ENCODE data around the gene ADRA1B.

Gene ADRA1B

DNA sequence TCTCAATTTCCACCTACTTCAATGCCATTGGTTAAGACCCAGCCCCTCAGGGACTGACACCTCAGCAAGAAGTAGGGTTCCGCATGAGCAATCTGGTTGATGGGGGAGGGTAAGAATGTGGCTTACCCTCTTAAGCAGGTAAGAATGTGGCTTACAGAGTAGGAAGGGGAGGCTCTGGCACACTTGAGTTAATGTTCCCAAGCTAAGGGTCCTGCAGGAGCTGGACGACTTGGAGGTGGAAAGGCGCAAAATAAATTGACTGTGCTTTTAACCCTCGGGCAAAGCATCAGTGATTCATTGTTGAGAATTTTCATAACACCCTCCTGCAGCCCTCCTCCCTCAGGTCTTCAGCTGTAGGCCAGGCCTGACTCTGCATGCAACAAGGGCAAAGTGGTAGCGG lies 24.9 kb upstream of the ADRA1B start:
- DNase-seq (ENCODE audit: low spot score) = no peak
- TF ChIP-seq, protein P1, sequence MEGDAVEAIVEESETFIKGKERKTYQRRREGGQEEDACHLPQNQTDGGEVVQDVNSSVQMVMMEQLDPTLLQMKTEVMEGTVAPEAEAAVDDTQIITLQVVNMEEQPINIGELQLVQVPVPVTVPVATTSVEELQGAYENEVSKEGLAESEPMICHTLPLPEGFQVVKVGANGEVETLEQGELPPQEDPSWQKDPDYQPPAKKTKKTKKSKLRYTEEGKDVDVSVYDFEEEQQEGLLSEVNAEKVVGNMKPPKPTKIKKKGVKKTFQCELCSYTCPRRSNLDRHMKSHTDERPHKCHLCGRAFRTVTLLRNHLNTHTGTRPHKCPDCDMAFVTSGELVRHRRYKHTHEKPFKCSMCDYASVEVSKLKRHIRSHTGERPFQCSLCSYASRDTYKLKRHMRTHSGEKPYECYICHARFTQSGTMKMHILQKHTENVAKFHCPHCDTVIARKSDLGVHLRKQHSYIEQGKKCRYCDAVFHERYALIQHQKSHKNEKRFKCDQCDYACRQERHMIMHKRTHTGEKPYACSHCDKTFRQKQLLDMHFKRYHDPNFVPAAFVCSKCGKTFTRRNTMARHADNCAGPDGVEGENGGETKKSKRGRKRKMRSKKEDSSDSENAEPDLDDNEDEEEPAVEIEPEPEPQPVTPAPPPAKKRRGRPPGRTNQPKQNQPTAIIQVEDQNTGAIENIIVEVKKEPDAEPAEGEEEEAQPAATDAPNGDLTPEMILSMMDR (IDR thresholded peaks at IDR 0.05; ENCODE audit: extremely low read depth, missing control alignments) = no peak

DNA sequence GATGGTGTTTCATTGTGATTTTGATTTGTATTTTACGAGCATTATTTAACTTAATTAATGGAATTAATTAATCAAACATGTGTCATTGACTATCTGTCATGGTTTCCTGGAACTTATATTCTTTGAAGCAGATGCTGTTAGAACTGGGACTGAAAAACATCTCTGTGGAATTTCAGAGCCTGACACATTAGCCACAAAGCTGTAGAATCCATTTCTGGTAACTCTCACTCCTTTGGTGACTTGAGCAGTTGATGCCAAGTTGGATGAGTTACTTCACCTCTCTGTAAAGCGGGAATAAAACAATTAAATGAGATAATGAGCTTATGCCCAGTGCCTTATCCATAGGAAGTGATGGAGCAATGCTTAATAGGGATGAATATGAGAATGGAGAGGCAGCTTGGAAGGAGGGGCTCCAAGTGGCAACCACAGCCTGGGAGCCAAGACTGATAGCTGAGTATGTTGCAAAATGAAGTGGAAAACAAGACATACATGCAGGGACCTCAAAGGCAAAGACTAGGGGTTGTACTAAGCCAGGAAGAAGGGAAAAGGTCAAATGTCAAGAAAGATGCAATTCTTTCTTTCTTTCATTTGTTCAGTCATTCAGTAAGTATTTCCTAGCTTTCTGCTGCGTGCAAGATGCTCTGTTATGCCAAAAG lies 23.1 kb upstream of the ADRA1B start:
- TF ChIP-seq, protein P1 (IDR thresholded peaks at IDR 0.05; ENCODE audit: extremely low read depth, missing control alignments) = no peak
- DNase-seq (ENCODE audit: low spot score) = no peak

DNA sequence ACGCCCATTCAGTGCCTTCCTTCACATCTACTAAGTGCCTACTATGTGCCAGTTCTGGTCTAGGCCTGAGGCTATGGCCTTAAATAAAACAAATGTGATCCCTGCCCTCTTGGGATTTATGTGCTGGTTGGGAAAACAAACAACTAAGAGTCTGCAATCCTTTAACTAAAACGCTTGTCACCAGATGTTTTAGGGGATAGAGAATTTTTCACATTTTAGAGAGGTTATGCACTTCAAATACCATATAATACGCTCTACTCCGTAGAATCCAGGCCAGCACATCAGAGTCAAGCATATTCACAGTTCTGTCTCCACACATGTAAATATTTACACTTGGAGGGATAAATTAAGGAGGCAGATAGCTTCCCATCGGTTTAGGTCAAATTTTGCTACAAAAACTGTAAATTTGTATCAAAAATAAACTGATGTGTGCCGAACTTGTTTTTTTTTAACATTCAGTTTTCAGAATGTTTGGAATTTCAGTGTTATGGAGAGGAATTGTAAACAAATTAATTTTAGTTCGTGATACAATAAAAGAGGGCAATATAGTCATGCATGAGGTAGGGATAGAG lies 22.0 kb upstream of the ADRA1B start:
- TF ChIP-seq, protein P1 (IDR thresholded peaks at IDR 0.05; ENCODE audit: extremely low read depth, missing control alignments) = no peak
- DNase-seq (ENCODE audit: low spot score) = no peak

DNA sequence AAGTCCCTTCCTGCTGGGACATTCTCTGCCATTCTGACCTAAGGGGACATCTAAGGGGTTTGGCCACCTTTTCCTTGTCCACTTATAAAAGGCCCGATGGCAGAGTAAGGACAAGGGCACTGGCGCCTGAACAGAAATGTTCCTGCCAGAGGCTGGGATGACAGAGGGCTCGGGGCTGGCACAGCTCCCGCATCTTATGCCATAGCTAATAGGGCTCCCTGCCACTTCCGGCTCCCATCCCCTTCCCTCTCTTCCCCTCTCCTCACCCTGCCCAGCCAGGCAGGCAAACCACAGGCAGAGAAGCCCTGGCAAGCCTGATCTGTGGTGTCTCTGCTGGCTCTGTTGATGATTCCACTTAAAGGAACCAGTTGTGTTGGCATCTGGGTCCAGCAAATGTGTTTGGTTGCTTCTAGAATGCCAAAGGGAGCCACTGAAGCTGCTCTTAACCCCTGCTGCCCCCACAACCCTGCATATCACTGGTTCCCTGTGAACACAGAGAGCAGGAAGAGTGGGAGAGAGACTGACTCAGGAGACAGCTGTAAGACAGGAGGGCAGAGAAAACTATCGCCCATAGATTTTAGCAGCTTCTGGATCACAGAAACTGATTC lies 18.4 kb upstream of the ADRA1B start:
- no peak for DNase-seq (ENCODE audit: low spot score)
- TF ChIP-seq, protein P1 (IDR thresholded peaks at IDR 0.05; ENCODE audit: extremely low read depth, missing control alignments) = no peak

DNA sequence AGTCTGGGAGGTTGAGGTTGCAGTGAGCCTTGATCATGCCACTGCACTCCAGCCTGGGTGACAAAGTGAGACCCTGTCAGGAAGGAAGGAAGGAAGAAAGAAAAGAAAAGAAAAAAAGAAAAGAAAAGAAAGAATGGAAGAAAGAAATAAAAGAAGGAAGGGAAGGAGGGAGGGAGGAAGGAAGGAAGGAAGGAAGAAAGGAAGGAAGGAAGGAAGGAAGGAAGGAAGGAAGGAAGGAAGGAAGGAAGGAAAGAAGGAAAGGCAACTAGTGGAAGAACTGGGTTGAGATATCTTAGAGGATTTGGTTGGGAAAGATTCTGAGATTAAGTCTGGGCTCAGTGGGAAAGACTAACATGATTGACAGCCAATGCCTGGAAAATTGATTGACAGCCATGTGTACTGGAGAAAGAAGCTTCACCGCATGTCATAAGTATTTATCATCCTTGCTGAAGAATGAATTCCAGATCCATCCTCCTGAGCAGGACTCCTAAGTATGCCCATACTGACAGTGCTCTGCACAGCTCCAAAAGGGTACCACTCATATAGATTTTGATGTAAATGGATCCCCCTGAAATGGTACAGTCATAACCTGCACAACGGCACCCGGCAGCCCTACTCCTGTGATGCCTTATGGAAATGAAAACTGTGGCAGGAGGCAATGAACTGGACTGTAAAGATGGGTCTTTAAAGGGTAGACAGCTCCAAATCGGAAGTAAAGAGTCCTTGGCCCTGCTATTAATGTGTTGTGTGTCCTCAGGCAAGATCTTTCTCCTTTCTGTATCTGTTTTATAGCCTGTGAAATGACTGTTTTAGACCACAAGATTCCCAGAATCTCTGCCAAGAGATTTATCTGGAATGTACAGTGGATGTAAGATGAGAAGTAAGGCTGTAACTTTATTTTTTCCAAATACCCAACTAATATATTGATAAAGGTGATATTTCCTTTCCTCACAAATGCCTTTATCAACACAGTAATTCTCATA lies 16.9 kb upstream of the ADRA1B start:
- no peak for DNase-seq (ENCODE audit: low spot score)
- TF ChIP-seq, protein P1 (IDR thresholded peaks at IDR 0.05; ENCODE audit: extremely low read depth, missing control alignments) = no peak

DNA sequence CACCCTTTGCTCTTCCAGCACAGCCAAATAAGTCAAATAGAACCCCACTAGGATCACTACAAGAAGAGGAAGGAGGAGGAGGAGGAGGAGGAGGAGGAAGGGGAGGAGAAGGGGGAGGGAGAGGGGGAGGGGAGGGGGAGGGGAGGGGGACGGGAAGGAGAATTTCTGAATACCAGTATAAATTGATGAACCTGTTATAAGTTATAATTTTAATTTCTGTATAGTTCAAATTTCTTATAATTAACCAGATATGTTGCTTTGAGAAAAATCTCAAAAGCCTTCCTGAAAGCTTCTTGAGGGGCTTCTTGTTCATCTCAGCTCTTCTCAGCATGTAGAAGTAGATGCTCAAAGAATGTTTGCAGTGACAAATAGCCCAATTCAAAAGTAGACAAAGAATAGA lies 15.0 kb upstream of the ADRA1B start:
- no peak for DNase-seq (ENCODE audit: low spot score)
- TF ChIP-seq, protein P1 (IDR thresholded peaks at IDR 0.05; ENCODE audit: extremely low read depth, missing control alignments) = no peak
